GM23338 (cell line): ENCODE results near the gene TNFSF18. TPM values are rescaled to one million over a fixed set of nuclear protein-coding genes. Genes with fewer than 3 reads are reported as not detected.

ENCODE experiments used
- ATAC-seq: fragments of 200-7000 bp; cut with Tn5 transposase; 3 replicates; pipeline ENCODE4 v1.9.1; 2020
- DNase-seq: peaks from one replicate; pipeline ENCODE4 v3.0.0-alpha.2; 2015; ENCODE audit warnings: low spot score
- H2AFZ ChIP-seq: fragments of 200-600 bp; sonication (generic); 2 replicates; pipeline ENCODE4 v1.8.0; 2016; ENCODE audit warnings: antibody characterized with exemption, mild to moderate bottlenecking, moderate library complexity
- H3F3A ChIP-seq: fragments of 200-600 bp; sonication (generic); replicated peaks from 2 replicates; pipeline ENCODE4 v1.8.0; 2017; ENCODE audit warnings: antibody characterized with exemption, mixed run types, low read depth
- H3K27ac ChIP-seq: fragments of 200-600 bp; sonication (generic); 2 replicates; pipeline ENCODE4 v1.6.1; 2016; ENCODE audit warnings: low read depth
- H3K27me3 ChIP-seq: fragments of 200-600 bp; sonication (generic); 2 replicates; pipeline ENCODE4 v1.8.0; 2016; ENCODE audit warnings: mild to moderate bottlenecking, mixed run types, moderate library complexity; ENCODE audit not compliant: insufficient read depth
- H3K36me3 ChIP-seq: fragments of 200-600 bp; sonication (generic); 2 replicates; pipeline ENCODE4 v1.8.0; 2016; ENCODE audit warnings: mild to moderate bottlenecking; ENCODE audit not compliant: insufficient read depth
- H3K4me1 ChIP-seq: fragments of 200-600 bp; sonication (generic); 2 replicates; pipeline ENCODE4 v1.8.0; 2016; ENCODE audit warnings: mild to moderate bottlenecking, moderate library complexity; ENCODE audit not compliant: insufficient read depth
- H3K4me2 ChIP-seq: fragments of 200-600 bp; sonication (generic); 2 replicates; pipeline ENCODE4 v1.7.1; 2017; ENCODE audit warnings: mixed run types
- H3K4me3 ChIP-seq: fragments of 200-600 bp; sonication (generic); 2 replicates; pipeline ENCODE4 v1.6.1; 2016; ENCODE audit warnings: mixed run types
- H3K79me2 ChIP-seq: fragments of 200-600 bp; sonication (generic); replicated peaks from 2 replicates; pipeline ENCODE4 v1.8.0; 2017; ENCODE audit warnings: mild to moderate bottlenecking; ENCODE audit not compliant: insufficient read depth
- H3K9me2 ChIP-seq: fragments of 200-600 bp; sonication (generic); 2 replicates; pipeline ENCODE4 v1.8.0; 2017; ENCODE audit not compliant: insufficient read depth
- H4K20me1 ChIP-seq: fragments of 200-600 bp; sonication (generic); replicated peaks from 2 replicates; pipeline ENCODE4 v1.8.0; 2017; ENCODE audit warnings: mild to moderate bottlenecking; ENCODE audit not compliant: insufficient read depth
- H3K27ac Mint-ChIP-seq: 2 replicates; pipeline ENCODE4 v1.8.0; 2020; ENCODE audit warnings: inconsistent platforms, mild to moderate bottlenecking, moderate library complexity, mixed read lengths
- H3K27me3 Mint-ChIP-seq: 3 replicates; pipeline ENCODE4 v1.8.0; 2022; ENCODE audit warnings: low read depth, mild to moderate bottlenecking, moderate library complexity, mixed read lengths, inconsistent platforms; ENCODE audit not compliant: insufficient read depth, poor library complexity
- H3K36me3 Mint-ChIP-seq: 3 replicates; pipeline ENCODE4 v1.8.0; 2021; ENCODE audit warnings: low read depth, mild to moderate bottlenecking, inconsistent platforms, moderate library complexity, mixed read lengths
- H3K4me1 Mint-ChIP-seq: 3 replicates; pipeline ENCODE4 v1.8.0; 2020; ENCODE audit warnings: mild to moderate bottlenecking, inconsistent platforms, mixed read lengths
- H3K4me3 Mint-ChIP-seq: 3 replicates; pipeline ENCODE4 v1.8.0; 2021; ENCODE audit warnings: moderate library complexity, mild to moderate bottlenecking, inconsistent platforms, mixed read lengths
- H3K9me3 Mint-ChIP-seq: 3 replicates; pipeline ENCODE4 v1.8.0; 2020; ENCODE audit warnings: moderate library complexity, mild to moderate bottlenecking, inconsistent platforms, mixed read lengths
- EZH2 ChIP-seq: fragments of 200-600 bp; sonication (generic); IDR thresholded peaks from one replicate; pipeline ENCODE4 v1.8.0; 2017; ENCODE audit warnings: antibody characterized with exemption, mild to moderate bottlenecking, low read depth; ENCODE audit not compliant: unreplicated experiment
- NANOG ChIP-seq: IDR thresholded peaks from 2 replicates; pipeline ENCODE4 v1.6.1; 2016; ENCODE audit warnings: antibody characterized with exemption, borderline replicate concordance
- STAT1 ChIP-seq: IDR thresholded peaks from one replicate; pipeline ENCODE4 v1.6.1; 2016; ENCODE audit warnings: antibody characterized with exemption; ENCODE audit not compliant: unreplicated experiment
- ZNF114 ChIP-seq: fragments of 250-450 bp; sonication (Bioruptor Pico); IDR thresholded peaks from 2 replicates; pipeline ENCODE4 v1.5.0; 2020; ENCODE audit warnings: mild to moderate bottlenecking, moderate library complexity
- polyA plus RNA-seq: library from polyadenylated mRNA; unstranded; fragments of >200 nt; fragmentation: Nextera tagmentation; extraction: Ambion mirVana; gene quantifications from 2 replicates; pipeline ENCODE4 v1.2.1, GENCODE V29; 2016
- total RNA-seq: library from RNA; depleted of rRNA; stranded (reverse); fragments of >200 nt; shearing (Covaris generic); gene quantifications from 2 replicates; pipeline ENCODE4 v1.2.3, GENCODE V29; 2014
- TF ChIP-seq, protein P1 (sequence below): IDR thresholded peaks from 2 replicates; pipeline ENCODE4 v1.6.1; 2016; ENCODE audit warnings: antibody characterized with exemption
- TF ChIP-seq, protein P2 (sequence below): IDR thresholded peaks from one replicate; pipeline ENCODE4 v1.6.1; 2018; ENCODE audit warnings: antibody characterized with exemption; ENCODE audit not compliant: unreplicated experiment

The TNFSF18 gene
- total and polyA plus RNA-seq, 2 experiments from 2014 or later: not detected

DNA sequence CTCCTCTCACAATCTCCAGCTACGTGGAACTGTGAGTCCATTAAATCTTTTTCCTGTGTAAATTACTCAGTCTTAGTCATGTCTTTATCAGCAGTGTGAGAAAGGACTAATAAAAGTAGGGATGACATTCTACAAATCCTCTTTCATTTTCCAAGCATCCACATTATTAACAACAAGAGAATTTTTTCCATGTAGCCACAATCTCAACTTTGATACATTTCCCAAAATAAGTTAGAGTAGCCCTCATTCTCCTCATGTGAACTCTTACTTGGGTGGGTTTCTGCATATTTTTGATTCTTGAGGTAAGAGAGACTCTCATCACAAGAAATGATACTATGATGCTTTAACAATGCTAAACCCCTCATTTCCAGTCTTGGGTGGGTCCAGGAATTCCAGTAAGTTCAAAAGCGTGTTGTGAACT, 52.8 kb downstream of the TNFSF18 start (continued):
- TF ChIP-seq, protein P1, sequence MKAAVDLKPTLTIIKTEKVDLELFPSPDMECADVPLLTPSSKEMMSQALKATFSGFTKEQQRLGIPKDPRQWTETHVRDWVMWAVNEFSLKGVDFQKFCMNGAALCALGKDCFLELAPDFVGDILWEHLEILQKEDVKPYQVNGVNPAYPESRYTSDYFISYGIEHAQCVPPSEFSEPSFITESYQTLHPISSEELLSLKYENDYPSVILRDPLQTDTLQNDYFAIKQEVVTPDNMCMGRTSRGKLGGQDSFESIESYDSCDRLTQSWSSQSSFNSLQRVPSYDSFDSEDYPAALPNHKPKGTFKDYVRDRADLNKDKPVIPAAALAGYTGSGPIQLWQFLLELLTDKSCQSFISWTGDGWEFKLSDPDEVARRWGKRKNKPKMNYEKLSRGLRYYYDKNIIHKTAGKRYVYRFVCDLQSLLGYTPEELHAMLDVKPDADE: no peak
- TF ChIP-seq NANOG (no peak), ZNF114 (no peak), EZH2 (no peak)

DNA sequence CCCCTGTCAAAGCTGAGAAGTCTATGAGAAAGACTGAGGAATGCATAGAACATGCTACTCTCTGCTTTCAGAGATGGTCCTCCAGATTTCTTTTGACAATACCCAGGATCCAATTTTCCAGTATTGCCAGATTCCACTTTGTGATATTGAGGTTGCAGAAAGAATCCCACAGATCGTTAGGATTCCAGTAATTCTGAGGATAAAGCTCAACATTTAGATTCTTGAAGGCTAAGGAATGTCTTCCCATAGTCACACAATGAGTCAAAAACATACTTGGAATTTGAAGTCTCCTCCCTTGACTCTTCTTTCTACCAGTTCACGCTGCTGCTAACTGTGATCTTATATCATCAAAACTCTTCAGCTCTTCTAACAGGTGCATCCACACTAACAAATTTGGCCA, 57.1 kb downstream of the TNFSF18 start:
- H3K79me2 ChIP-seq: no peaks in the 10 kb centered on the region
- no peaks in the 10 kb centered on the region for H3K36me3 ChIP-seq
- no peaks in the 10 kb centered on the region for H3K27me3 ChIP-seq
- Mint-ChIP-seq H3K27ac (no peak overlapping the region), H3K4me1 (peaks cover 6% of the 10 kb centered on the region; the same call in 2 of the 3 replicates), H3K36me3 (peaks cover 10% of the 10 kb centered on the region; the same call in 1 of the 3 replicates), H3K27me3 (no peaks in the 10 kb centered on the region), H3K9me3 (peaks cover 19% of the 10 kb centered on the region), H3K4me3 (no peak overlapping the region)
- H4K20me1 ChIP-seq: no peaks in the 10 kb centered on the region
- peaks cover 8% of the 10 kb centered on the region for H3K9me2 ChIP-seq
- no peak overlapping the region for H2AFZ ChIP-seq
- DNase-seq (no peak), ATAC-seq (no peak)
- no peak overlapping the region for H3K4me3 ChIP-seq
- H3K4me2 ChIP-seq: no peak overlapping the region
- H3K4me1 ChIP-seq: no peaks in the 10 kb centered on the region
- no peaks in the 10 kb centered on the region for H3F3A ChIP-seq
- TF ChIP-seq STAT1: no peak
- H3K27ac ChIP-seq: no peak overlapping the region

DNA sequence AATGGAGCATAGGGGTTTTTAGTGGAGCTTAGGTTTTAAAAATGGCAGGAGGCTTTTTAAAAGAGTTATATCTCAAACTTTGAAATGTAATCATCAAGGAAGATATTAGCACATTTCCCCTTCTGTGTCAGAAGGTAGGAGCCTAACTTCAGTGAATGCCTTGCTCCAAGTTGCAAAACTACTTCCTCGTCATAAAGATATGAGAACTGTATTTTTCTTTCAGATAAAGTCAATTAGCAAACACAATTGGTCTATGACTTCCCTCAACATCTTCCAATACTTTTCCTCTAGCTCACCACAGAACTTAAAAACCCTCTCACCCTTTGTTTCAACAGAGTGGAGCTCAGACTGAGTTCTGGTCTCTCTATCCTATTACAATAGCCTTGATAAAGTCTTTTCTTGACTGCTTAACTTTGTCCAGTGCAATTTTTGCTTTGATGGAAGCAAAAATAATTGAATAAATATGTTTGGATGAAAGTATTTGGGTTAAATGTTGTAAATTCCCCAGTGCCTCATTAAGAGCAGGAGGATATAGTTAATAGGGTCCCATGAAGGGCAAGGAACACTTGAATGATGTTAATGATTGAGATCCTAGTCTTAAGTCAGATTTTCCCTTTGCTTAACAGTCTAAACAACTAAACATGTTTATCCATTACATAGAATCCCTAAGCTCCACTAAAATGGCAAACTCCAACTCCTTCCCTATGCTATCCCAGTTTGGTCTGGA, 58.9 kb downstream of the TNFSF18 start:
- Mint-ChIP-seq H3K36me3 (peaks cover 12% of the 10 kb centered on the region; the same call in 2 of the 3 replicates), H3K9me3 (peaks cover 15% of the 10 kb centered on the region; the same call in 2 of the 3 replicates), H3K27ac (no peak overlapping the region), H3K4me1 (peaks cover 9% of the 10 kb centered on the region), H3K27me3 (no peaks in the 10 kb centered on the region), H3K4me3 (no peak overlapping the region)
- DNase-seq (no peak), ATAC-seq (no peak)
- H3K4me3 ChIP-seq: no peak overlapping the region
- no peaks in the 10 kb centered on the region for H3K79me2 ChIP-seq
- H3K36me3 ChIP-seq: no peaks in the 10 kb centered on the region
- TF ChIP-seq, protein P2, sequence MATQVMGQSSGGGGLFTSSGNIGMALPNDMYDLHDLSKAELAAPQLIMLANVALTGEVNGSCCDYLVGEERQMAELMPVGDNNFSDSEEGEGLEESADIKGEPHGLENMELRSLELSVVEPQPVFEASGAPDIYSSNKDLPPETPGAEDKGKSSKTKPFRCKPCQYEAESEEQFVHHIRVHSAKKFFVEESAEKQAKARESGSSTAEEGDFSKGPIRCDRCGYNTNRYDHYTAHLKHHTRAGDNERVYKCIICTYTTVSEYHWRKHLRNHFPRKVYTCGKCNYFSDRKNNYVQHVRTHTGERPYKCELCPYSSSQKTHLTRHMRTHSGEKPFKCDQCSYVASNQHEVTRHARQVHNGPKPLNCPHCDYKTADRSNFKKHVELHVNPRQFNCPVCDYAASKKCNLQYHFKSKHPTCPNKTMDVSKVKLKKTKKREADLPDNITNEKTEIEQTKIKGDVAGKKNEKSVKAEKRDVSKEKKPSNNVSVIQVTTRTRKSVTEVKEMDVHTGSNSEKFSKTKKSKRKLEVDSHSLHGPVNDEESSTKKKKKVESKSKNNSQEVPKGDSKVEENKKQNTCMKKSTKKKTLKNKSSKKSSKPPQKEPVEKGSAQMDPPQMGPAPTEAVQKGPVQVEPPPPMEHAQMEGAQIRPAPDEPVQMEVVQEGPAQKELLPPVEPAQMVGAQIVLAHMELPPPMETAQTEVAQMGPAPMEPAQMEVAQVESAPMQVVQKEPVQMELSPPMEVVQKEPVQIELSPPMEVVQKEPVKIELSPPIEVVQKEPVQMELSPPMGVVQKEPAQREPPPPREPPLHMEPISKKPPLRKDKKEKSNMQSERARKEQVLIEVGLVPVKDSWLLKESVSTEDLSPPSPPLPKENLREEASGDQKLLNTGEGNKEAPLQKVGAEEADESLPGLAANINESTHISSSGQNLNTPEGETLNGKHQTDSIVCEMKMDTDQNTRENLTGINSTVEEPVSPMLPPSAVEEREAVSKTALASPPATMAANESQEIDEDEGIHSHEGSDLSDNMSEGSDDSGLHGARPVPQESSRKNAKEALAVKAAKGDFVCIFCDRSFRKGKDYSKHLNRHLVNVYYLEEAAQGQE: no peak
- H3K4me1 ChIP-seq: no peaks in the 10 kb centered on the region
- H4K20me1 ChIP-seq: no peaks in the 10 kb centered on the region
- peak overlapping the region; percentile 12; the same call in 1 of the 2 replicates for H2AFZ ChIP-seq
- H3K9me2 ChIP-seq: peaks cover 8% of the 10 kb centered on the region
- no peaks in the 10 kb centered on the region for H3K27me3 ChIP-seq
- H3K27ac ChIP-seq: no peak overlapping the region
- no peaks in the 10 kb centered on the region for H3F3A ChIP-seq
- no peak overlapping the region for H3K4me2 ChIP-seq
